Activated CD4-positive, alpha-beta T cell treated with anti-CD3 and anti-CD28 coated beads, Interleukin-2, amount 50 U/mL, for 16 hours (primary cell): ENCODE measurements around the gene ADAMTSL1.

Experiments used
- DNase-seq: peaks from one replicate; pipeline ENCODE4 v3.0.0-alpha.2; 2020

ADAMTSL1 gene

GRCh38 chr9:18707489-18708205 is 233.7 kb downstream of the ADAMTSL1 start:
- no peak for DNase-seq

- DNase-seq: no peak
Measured at GRCh38 chr9:18708429-18708828, 234.5 kb downstream of the ADAMTSL1 start.

- no peak for DNase-seq
Measured at GRCh38 chr9:18710065-18710464, 236.1 kb downstream of the ADAMTSL1 start.

- no peak for DNase-seq
Measured at GRCh38 chr9:18717759-18718158, 243.8 kb downstream of the ADAMTSL1 start.

- DNase-seq: no peak
Measured at GRCh38 chr9:18718393-18718792, 244.4 kb downstream of the ADAMTSL1 start.

GRCh38 chr9:18718932-18719331 is 245.0 kb downstream of the ADAMTSL1 start:
- no peak for DNase-seq

GRCh38 chr9:18720691-18721090 is 246.7 kb downstream of the ADAMTSL1 start:
- no peak for DNase-seq

- DNase-seq: no peak
Measured at GRCh38 chr9:18721267-18721994, 247.5 kb downstream of the ADAMTSL1 start.

- DNase-seq: no peak
Measured at GRCh38 chr9:18721995-18722310, 248.0 kb downstream of the ADAMTSL1 start.

GRCh38 chr9:18722882-18723281 is 248.9 kb downstream of the ADAMTSL1 start:
- no peak for DNase-seq

- no peak for DNase-seq
Measured at GRCh38 chr9:18723366-18723765, 249.4 kb downstream of the ADAMTSL1 start.

GRCh38 chr9:18726546-18726945 is 252.6 kb downstream of the ADAMTSL1 start:
- no peak for DNase-seq

- no peak for DNase-seq
Measured at GRCh38 chr9:18727904-18728303, 254.0 kb downstream of the ADAMTSL1 start.

- DNase-seq: no peak
Measured at GRCh38 chr9:18728642-18729041, 254.7 kb downstream of the ADAMTSL1 start.

GRCh38 chr9:18730241-18730640 is 256.3 kb downstream of the ADAMTSL1 start:
- no peak for DNase-seq

GRCh38 chr9:18739127-18739526 is 265.2 kb downstream of the ADAMTSL1 start:
- DNase-seq: no peak

- DNase-seq: no peak
Measured at GRCh38 chr9:18739641-18740318, 265.8 kb downstream of the ADAMTSL1 start.

GRCh38 chr9:18741359-18741758 is 267.4 kb downstream of the ADAMTSL1 start:
- DNase-seq: no peak

- DNase-seq: no peak
Measured at GRCh38 chr9:18741945-18742344, 268.0 kb downstream of the ADAMTSL1 start.

GRCh38 chr9:18743421-18743820 is 269.5 kb downstream of the ADAMTSL1 start:
- DNase-seq: no peak

- no peak for DNase-seq
Measured at GRCh38 chr9:18743971-18744370, 270.0 kb downstream of the ADAMTSL1 start.

GRCh38 chr9:18745710-18746109 is 271.8 kb downstream of the ADAMTSL1 start:
- DNase-seq: no peak

GRCh38 chr9:18746631-18747030 is 272.7 kb downstream of the ADAMTSL1 start:
- no peak for DNase-seq

- DNase-seq: no peak
Measured at GRCh38 chr9:18747595-18747994, 273.6 kb downstream of the ADAMTSL1 start.
